Measurements from ENCODE around the gene POLR2E.

Gene POLR2E

DNA sequence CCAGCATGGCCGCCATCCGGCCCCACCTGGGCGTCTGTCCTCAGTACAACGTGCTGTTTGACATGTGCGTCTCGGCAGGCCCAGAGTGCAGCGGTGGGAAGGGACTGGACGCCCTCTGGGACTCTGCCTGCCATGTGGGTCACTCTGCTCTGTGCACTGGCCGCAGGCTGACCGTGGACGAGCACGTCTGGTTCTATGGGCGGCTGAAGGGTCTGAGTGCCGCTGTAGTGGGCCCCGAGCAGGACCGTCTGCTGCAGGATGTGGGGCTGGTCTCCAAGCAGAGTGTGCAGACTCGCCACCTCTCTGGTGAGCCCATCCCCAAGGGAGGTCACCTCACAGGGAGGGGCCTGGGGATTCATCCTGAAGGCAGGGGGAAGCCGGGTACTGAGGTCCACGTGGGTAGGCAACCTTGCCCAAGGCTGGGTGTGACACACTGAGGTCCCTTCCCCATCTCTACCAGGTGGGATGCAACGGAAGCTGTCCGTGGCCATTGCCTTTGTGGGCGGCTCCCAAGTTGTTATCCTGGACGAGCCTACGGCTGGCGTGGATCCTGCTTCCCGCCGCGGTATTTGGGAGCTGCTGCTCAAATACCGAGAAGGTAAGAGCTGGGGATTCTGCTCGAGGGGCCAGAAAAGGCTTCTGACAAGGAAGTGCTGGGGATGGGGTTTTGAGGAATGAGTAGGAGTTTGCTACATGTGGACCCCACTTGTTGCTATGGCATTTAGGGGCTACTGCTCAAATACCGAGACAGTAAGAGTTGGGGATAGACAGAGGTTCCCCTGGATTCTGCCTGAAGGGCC lies 44.0 kb downstream of the POLR2E start:
- Histone ChIP-seq H3K27me3 (ENCODE audit: insufficient read depth, low read length) (no peaks in the 10 kb centered on the region), H3K27ac (ENCODE audit: low read depth, low read length) (no peak overlapping the region), H2AK5ac (ENCODE audit: low read length) (no peak overlapping the region), H3K18ac (ENCODE audit: low read length) (no peak overlapping the region), H3K4me2 (ENCODE audit: low read length) (no peak overlapping the region), H2AFZ (ENCODE audit: insufficient read depth, low read length, poor library complexity) (no peak overlapping the region), H2BK5ac (ENCODE audit: low read depth, low read length, poor library complexity) (no peak overlapping the region), H3K79me2 (ENCODE audit: control insufficient read depth, insufficient read depth, low read length, poor library complexity) (no peaks in the 10 kb centered on the region), H3K9ac (ENCODE audit: low read length) (no peak overlapping the region), H3K4ac (ENCODE audit: low read depth, low read length) (no peak overlapping the region), H2BK120ac (ENCODE audit: insufficient read depth, low read length, poor library complexity) (no peak overlapping the region), H3K36me3 (ENCODE audit: control insufficient read depth in 1 of 2, insufficient read depth in 2 of 2, low read length in 2 of 2) (peaks cover 27 to 32% of the 10 kb centered on the region in 2 experiments), H3K23ac (ENCODE audit: low read length) (no peak overlapping the region), H3K9me3 (ENCODE audit: insufficient read depth, low read depth, low read length) (peaks cover 15% of the 10 kb centered on the region), H2BK12ac (ENCODE audit: low read length) (no peak overlapping the region), H4K8ac (ENCODE audit: low read depth, low read length) (no peak overlapping the region), H3K79me1 (ENCODE audit: low read length) (no peaks in the 10 kb centered on the region), H3K14ac (ENCODE audit: low read length) (no peak overlapping the region), H3K4me3 (ENCODE audit: low read depth, low read length) (no peak overlapping the region), H3K4me1 (ENCODE audit: control insufficient read depth in 1 of 2, insufficient read depth in 2 of 2, low read length in 2 of 2) (no peaks in the 10 kb centered on the region), H4K12ac (ENCODE audit: low read depth, low read length) (no peak overlapping the region), H4K91ac (ENCODE audit: low read depth, low read length) (no peak overlapping the region)
- no CpG with 5 or more reads among the region's 31 CpGs for WGBS (ENCODE audit: extremely low coverage, insufficient coverage, insufficient read length)
- no peak for DNase-seq

DNA sequence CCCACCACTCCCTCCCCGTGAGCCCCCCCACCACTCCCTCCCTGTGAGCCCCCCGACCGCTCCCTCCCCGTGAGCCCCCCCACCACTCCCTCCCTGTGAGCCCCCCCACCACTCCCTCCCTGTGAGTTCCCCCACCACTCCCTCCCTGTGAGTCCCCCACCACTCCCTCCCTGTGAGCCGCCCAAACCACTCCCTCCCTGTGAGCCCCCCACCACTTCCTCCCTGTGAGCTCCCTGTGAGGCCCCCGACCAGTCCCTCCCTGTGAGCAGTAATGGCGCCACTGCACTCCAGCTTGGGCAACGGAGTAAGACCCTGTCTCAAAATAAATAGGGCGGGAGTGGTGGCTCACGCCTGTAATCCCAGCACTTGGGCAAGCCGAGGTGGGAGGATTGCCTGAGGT lies 45.4 kb downstream of the POLR2E start:
- Histone ChIP-seq H4K8ac (ENCODE audit: low read depth, low read length) (no peak overlapping the region), H3K14ac (ENCODE audit: low read length) (no peak overlapping the region), H3K79me2 (ENCODE audit: control insufficient read depth, insufficient read depth, low read length, poor library complexity) (no peaks in the 10 kb centered on the region), H3K27me3 (ENCODE audit: insufficient read depth, low read length) (no peaks in the 10 kb centered on the region), H3K18ac (ENCODE audit: low read length) (no peak overlapping the region), H2BK120ac (ENCODE audit: insufficient read depth, low read length, poor library complexity) (no peak overlapping the region), H3K9ac (ENCODE audit: low read length) (no peak overlapping the region), H3K4me2 (ENCODE audit: low read length) (no peak overlapping the region), H3K9me3 (ENCODE audit: insufficient read depth, low read depth, low read length) (peaks cover 9% of the 10 kb centered on the region), H3K27ac (ENCODE audit: low read depth, low read length) (no peak overlapping the region), H4K91ac (ENCODE audit: low read depth, low read length) (no peak overlapping the region), H3K36me3 (ENCODE audit: control insufficient read depth in 1 of 2, insufficient read depth in 2 of 2, low read length in 2 of 2) (peaks cover 22 to 32% of the 10 kb centered on the region in 2 experiments), H3K23ac (ENCODE audit: low read length) (no peak overlapping the region), H2AFZ (ENCODE audit: insufficient read depth, low read length, poor library complexity) (no peak overlapping the region), H3K79me1 (ENCODE audit: low read length) (no peaks in the 10 kb centered on the region), H4K12ac (ENCODE audit: low read depth, low read length) (no peak overlapping the region), H2AK5ac (ENCODE audit: low read length) (no peak overlapping the region), H2BK12ac (ENCODE audit: low read length) (no peak overlapping the region), H3K4me3 (ENCODE audit: low read depth, low read length) (no peak overlapping the region), H3K4ac (ENCODE audit: low read depth, low read length) (no peak overlapping the region), H2BK5ac (ENCODE audit: low read depth, low read length, poor library complexity) (no peak overlapping the region), H3K4me1 (ENCODE audit: control insufficient read depth in 1 of 2, insufficient read depth in 2 of 2, low read length in 2 of 2) (no peaks in the 10 kb centered on the region)
- DNase-seq, result no peak
- WGBS (ENCODE audit: extremely low coverage, insufficient coverage, insufficient read length), result no CpG with 5 or more reads among the region's 11 CpGs

DNA sequence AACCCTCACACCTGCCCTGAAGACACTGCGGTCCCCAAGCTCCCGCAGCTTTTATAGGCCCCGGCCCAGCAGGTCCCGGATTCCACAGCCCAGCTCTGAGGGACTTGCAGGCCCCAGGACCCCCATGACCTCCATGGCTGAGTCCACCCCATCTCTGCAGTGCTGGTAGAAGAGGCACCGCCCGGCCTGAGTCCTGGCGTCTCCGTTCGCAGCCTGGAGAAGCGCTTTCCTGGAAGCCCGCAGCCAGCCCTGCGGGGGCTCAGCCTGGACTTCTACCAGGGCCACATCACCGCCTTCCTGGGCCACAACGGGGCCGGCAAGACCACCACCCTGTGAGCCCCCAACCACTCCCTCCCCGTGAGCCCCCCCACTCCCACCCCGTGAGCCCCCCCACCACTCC lies 46.1 kb downstream of the POLR2E start:
- DNase-seq, result no peak
- Histone ChIP-seq H2AFZ (ENCODE audit: insufficient read depth, low read length, poor library complexity) (no peak overlapping the region), H3K4me3 (ENCODE audit: low read depth, low read length) (no peak overlapping the region), H2BK120ac (ENCODE audit: insufficient read depth, low read length, poor library complexity) (no peak overlapping the region), H3K27ac (ENCODE audit: low read depth, low read length) (no peak overlapping the region), H3K36me3 (ENCODE audit: control insufficient read depth in 1 of 2, insufficient read depth in 2 of 2, low read length in 2 of 2) (peaks cover 20 to 32% of the 10 kb centered on the region in 2 experiments), H3K4me2 (ENCODE audit: low read length) (no peak overlapping the region), H3K4ac (ENCODE audit: low read depth, low read length) (no peak overlapping the region), H3K27me3 (ENCODE audit: insufficient read depth, low read length) (no peaks in the 10 kb centered on the region), H4K12ac (ENCODE audit: low read depth, low read length) (no peak overlapping the region), H3K18ac (ENCODE audit: low read length) (no peak overlapping the region), H3K4me1 (ENCODE audit: control insufficient read depth in 1 of 2, insufficient read depth in 2 of 2, low read length in 2 of 2) (no peaks in the 10 kb centered on the region), H2BK5ac (ENCODE audit: low read depth, low read length, poor library complexity) (no peak overlapping the region), H3K79me1 (ENCODE audit: low read length) (no peaks in the 10 kb centered on the region), H4K91ac (ENCODE audit: low read depth, low read length) (no peak overlapping the region), H2BK12ac (ENCODE audit: low read length) (no peak overlapping the region), H3K9me3 (ENCODE audit: insufficient read depth, low read depth, low read length) (peaks cover 9% of the 10 kb centered on the region), H4K8ac (ENCODE audit: low read depth, low read length) (no peak overlapping the region), H3K23ac (ENCODE audit: low read length) (no peak overlapping the region), H2AK5ac (ENCODE audit: low read length) (no peak overlapping the region), H3K79me2 (ENCODE audit: control insufficient read depth, insufficient read depth, low read length, poor library complexity) (no peaks in the 10 kb centered on the region), H3K14ac (ENCODE audit: low read length) (no peak overlapping the region), H3K9ac (ENCODE audit: low read length) (no peak overlapping the region)
- WGBS (ENCODE audit: extremely low coverage, insufficient coverage, insufficient read length), result no CpG with 5 or more reads among the region's 17 CpGs

DNA sequence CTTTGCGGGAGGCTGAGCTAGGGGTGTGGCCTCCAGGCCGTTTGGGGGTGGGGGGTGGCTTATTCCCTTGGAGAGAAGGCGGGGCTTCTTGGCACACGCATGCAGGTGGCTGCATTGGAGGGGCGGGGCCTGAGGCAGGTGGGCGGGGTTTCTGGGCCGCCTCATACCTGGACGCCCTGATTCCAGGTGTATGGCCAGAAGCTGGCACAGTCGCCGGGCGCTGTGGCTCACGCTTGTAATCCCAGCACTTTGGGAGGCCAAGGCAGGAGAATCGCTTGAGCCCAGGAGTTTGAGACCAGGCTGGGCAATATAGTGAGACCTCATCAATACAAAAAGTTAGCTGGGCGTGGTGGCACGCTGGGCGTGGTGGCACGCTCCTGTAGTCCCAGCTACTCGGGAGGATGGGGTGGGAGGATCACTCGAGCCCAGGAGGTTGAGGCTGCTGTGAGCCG lies 47.5 kb downstream of the POLR2E start:
- H2BK12ac ChIP-seq (ENCODE audit: low read length), result no peak overlapping the region
- H3K36me3 ChIP-seq (ENCODE audit: control insufficient read depth in 1 of 2, insufficient read depth in 2 of 2, low read length in 2 of 2), result peaks cover 21 to 23% of the 10 kb centered on the region in 2 experiments
- H4K8ac ChIP-seq (ENCODE audit: low read depth, low read length), result no peak overlapping the region
- H3K4ac ChIP-seq (ENCODE audit: low read depth, low read length), result no peak overlapping the region
- H3K9me3 ChIP-seq (ENCODE audit: insufficient read depth, low read depth, low read length), result peaks cover 9% of the 10 kb centered on the region
- no peak overlapping the region for H3K14ac ChIP-seq (ENCODE audit: low read length)
- no peaks in the 10 kb centered on the region for H3K4me1 ChIP-seq (ENCODE audit: control insufficient read depth in 1 of 2, insufficient read depth in 2 of 2, low read length in 2 of 2)
- H3K27ac ChIP-seq (ENCODE audit: low read depth, low read length), result no peak overlapping the region
- no CpG with 5 or more reads among the region's 20 CpGs for WGBS (ENCODE audit: extremely low coverage, insufficient coverage, insufficient read length)
- no peak overlapping the region for H3K4me2 ChIP-seq (ENCODE audit: low read length)
- H2BK120ac ChIP-seq (ENCODE audit: insufficient read depth, low read length, poor library complexity), result no peak overlapping the region
- no peak overlapping the region for H3K9ac ChIP-seq (ENCODE audit: low read length)
- DNase-seq, result no peak
- no peak overlapping the region for H2AK5ac ChIP-seq (ENCODE audit: low read length)
- no peaks in the 10 kb centered on the region for H3K27me3 ChIP-seq (ENCODE audit: insufficient read depth, low read length)
- H3K18ac ChIP-seq (ENCODE audit: low read length), result no peak overlapping the region
- no peak overlapping the region for H3K23ac ChIP-seq (ENCODE audit: low read length)
- H3K4me3 ChIP-seq (ENCODE audit: low read depth, low read length), result no peak overlapping the region
- H4K12ac ChIP-seq (ENCODE audit: low read depth, low read length), result no peak overlapping the region
- H2BK5ac ChIP-seq (ENCODE audit: low read depth, low read length, poor library complexity), result no peak overlapping the region
- no peaks in the 10 kb centered on the region for H3K79me2 ChIP-seq (ENCODE audit: control insufficient read depth, insufficient read depth, low read length, poor library complexity)
- no peaks in the 10 kb centered on the region for H3K79me1 ChIP-seq (ENCODE audit: low read length)
- no peak overlapping the region for H4K91ac ChIP-seq (ENCODE audit: low read depth, low read length)
- no peak overlapping the region for H2AFZ ChIP-seq (ENCODE audit: insufficient read depth, low read length, poor library complexity)

Measured in trophoblast cell (in vitro differentiated cells and primary cell).